Panc1 (cell line): Measurements from ENCODE around the gene UTRN. TPM values are rescaled to one million over a fixed set of nuclear protein-coding genes. Genes with fewer than 3 reads are reported as not detected.

Experiments
- ATAC-seq: fragments of 200-7000 bp; cut with Tn5 transposase; 2 replicates; pipeline ENCODE4 v1.9.1; 2020; ENCODE audit warnings: mild to moderate bottlenecking, moderate library complexity
- BruUV-seq: library from RNA; stranded (reverse); fragments of 400-500 nt; replicated peaks from 2 replicates; lab custom pipeline; 2021; lab: Mats Ljungman, UMichigan
- CTCF ChIA-PET: fragments of 300-600 bp; sonication (Branson Sonifier 250); formaldehyde crosslinking; loops from one replicate; lab custom pipeline; 2022; ENCODE audit warnings: antibody characterized with exemption; lab: Charles Lee
- POLR2A ChIA-PET: fragments of 300-600 bp; sonication (Branson Sonifier 250); formaldehyde crosslinking; loops from one replicate; lab custom pipeline; 2022; ENCODE audit warnings: antibody characterized with exemption; lab: Charles Lee
- DNase-seq: peaks from one replicate; pipeline ENCODE4 v3.0.0-alpha.2; 2010; ENCODE audit warnings: low read depth, low spot score
- H3K27ac ChIP-seq: 2 replicates; pipeline ENCODE4 v1.5.1; 2011; ENCODE audit warnings: mild to moderate bottlenecking, low read length, inconsistent platforms
- H3K27me3 ChIP-seq: fragments of 200-500 bp; sonication (Bioruptor generic); 2 replicates; pipeline ENCODE4 v1.6.0; 2014; ENCODE audit warnings: low read length, inconsistent platforms; ENCODE audit not compliant: control insufficient read depth, insufficient read depth
- H3K36me3 ChIP-seq: fragments of 200-500 bp; sonication (Bioruptor generic); 2 replicates; pipeline ENCODE4 v1.5.1; 2014; ENCODE audit warnings: inconsistent platforms, mild to moderate bottlenecking, low read length, moderate library complexity; ENCODE audit not compliant: control insufficient read depth, insufficient read depth
- H3K4me1 ChIP-seq: 2 replicates; pipeline ENCODE4 v1.5.1; 2011; ENCODE audit warnings: inconsistent platforms, mild to moderate bottlenecking, low read length, moderate library complexity; ENCODE audit not compliant: control insufficient read depth, insufficient read depth
- H3K4me3 ChIP-seq, 2 experiments: 2 replicates each; pipeline ENCODE4 v1.5.1; 2011 to 2012; ENCODE audit warnings: low read depth in 2 of 2, low read length in 2 of 2, mild to moderate bottlenecking in 2 of 2, inconsistent platforms in 1 of 2, moderate library complexity in 1 of 2
- H3K9me3 ChIP-seq: fragments of 200-500 bp; sonication (Bioruptor generic); 2 replicates; pipeline ENCODE4 v1.5.1; 2014; ENCODE audit warnings: low read depth, mild to moderate bottlenecking, inconsistent platforms, low read length, moderate library complexity; ENCODE audit not compliant: control insufficient read depth, insufficient read depth
- CTCF ChIP-seq: fragments of 450-650 bp; IDR thresholded peaks from 2 replicates; pipeline ENCODE4 v1.5.1; 2017; ENCODE audit warnings: mild to moderate bottlenecking
- POLR2AphosphoS5 ChIP-seq: IDR thresholded peaks from 2 replicates; pipeline ENCODE4 v1.6.1; 2012; ENCODE audit warnings: mild to moderate bottlenecking, low read depth, low read length, moderate library complexity
- REST ChIP-seq, 2 experiments: IDR thresholded peaks; 2 replicates each; pipeline ENCODE4 v1.6.1; 2011 to 2012; ENCODE audit warnings: low read depth in 2 of 2, control low read depth in 1 of 2, low read length in 1 of 2, mild to moderate bottlenecking in 1 of 2, moderate library complexity in 1 of 2; ENCODE audit not compliant: insufficient read depth in 1 of 2
- SIN3A ChIP-seq: IDR thresholded peaks from 2 replicates; pipeline ENCODE4 v1.6.1; 2012; ENCODE audit warnings: low read depth, mild to moderate bottlenecking, low read length, moderate library complexity, borderline replicate concordance; ENCODE audit not compliant: insufficient read depth
- TCF7L2 ChIP-seq: IDR thresholded peaks from 2 replicates; pipeline ENCODE4 v1.6.1; 2011; ENCODE audit warnings: mild to moderate bottlenecking, low read depth, low read length, inconsistent platforms
- in situ Hi-C: cut with HindIII; loops from 2 replicates; pipeline ENCODE4 v1.10.0; 2016; ENCODE audit warnings: low sequenced_read_pairs, low pct_unique_long_range_greater_than_20kb
- intact Hi-C: fragments of 100-400 bp; cut with micrococcal nuclease; formaldehyde crosslinking; loops from one replicate; pipeline ENCODE4 v1.10.0; 2022; ENCODE audit not compliant: unreplicated experiment
- total RNA-seq: library from RNA; stranded (reverse); gene quantifications from one replicate; pipeline ENCODE4 v1.2.1, GENCODE V29; 2021; ENCODE audit not compliant: unreplicated experiment

The UTRN gene
- total RNA-seq, 1 experiment from 2014 or later = 122 TPM

- H3K27ac ChIP-seq = no peak overlapping the region
- CTCF ChIA-PET = interaction anchor here (0.6 to 0.7 kb wide), 2 partner anchors 12 to 66 kb away, joined by 3 to 4 read pairs; no protein-coding TSS in a partner anchor
- no peaks in the 10 kb centered on the region for H3K27me3 ChIP-seq
- intact Hi-C loops (no loop called here), in situ Hi-C loops (no loop called here)
- no peak for DNase-seq
- ATAC-seq = no peak
- no peaks in the 10 kb centered on the region for H3K4me1 ChIP-seq
- no TSS peak for BruUV-seq
- H3K4me3 ChIP-seq = no peak overlapping the region
- TF ChIP-seq SIN3A = no peak
- no peak for TF ChIP-seq POLR2AphosphoS5
- TF ChIP-seq CTCF = no peak
- TF ChIP-seq TCF7L2 = no peak
- TF ChIP-seq REST (IDR thresholded peaks at IDR 0.05; ENCODE audit: insufficient read depth in 1 of 2, low read depth in 2 of 2, low read length in 1 of 2) = no peak
- no peaks in the 10 kb centered on the region for H3K36me3 ChIP-seq
- H3K9me3 ChIP-seq = 0 out of 2 replicates have a peak, but pooled peaks cover 3% of the 10 kb centered on the region
- POLR2A ChIA-PET = interaction anchor here (0.6 kb wide), 1 partner anchor 1231 kb away, joined by 11 read pairs; no protein-coding TSS in a partner anchor
These were observed 36.4 kb upstream of the UTRN start for GRCh38 chr6:144248476-144249301.

GRCh38 chr6:144250276-144250675 is 34.9 kb upstream of the UTRN start:
- Histone ChIP-seq H3K36me3 (no peaks in the 10 kb centered on the region), H3K4me1 (no peaks in the 10 kb centered on the region), H3K4me3 (no peak overlapping the region), H3K9me3 (0 out of 2 replicates have a peak, but pooled peaks cover 3% of the 10 kb centered on the region), H3K27ac (no peak overlapping the region), H3K27me3 (no peaks in the 10 kb centered on the region)
- TF ChIP-seq REST (IDR thresholded peaks at IDR 0.05; ENCODE audit: insufficient read depth in 1 of 2, low read depth in 2 of 2, low read length in 1 of 2) (no peak), TCF7L2 (no peak), CTCF (no peak), POLR2AphosphoS5 (no peak), SIN3A (no peak)
- no peak for ATAC-seq
- no TSS peak for BruUV-seq
- DNase-seq = no peak
- intact Hi-C loops (no loop called here), in situ Hi-C loops (no loop called here)
- ChIA-PET POLR2A (no interaction called here), CTCF (interaction anchor here (0.6 kb wide), 1 partner anchor 33 kb away, joined by 5 read pairs; no protein-coding TSS in a partner anchor)
